HG03442 (cell line): ENCODE measurements around the gene SLC9A3.

Source experiments
- ATAC-seq: cut with Tn5 transposase; IDR thresholded peaks from one replicate; pipeline ENCODE4 v1.9.1; 2021; ENCODE audit warnings: mild to moderate bottlenecking, moderate library complexity; ENCODE audit not compliant: unreplicated experiment

Gene SLC9A3

GRCh38 chr5:464843-465590, 59.2 kb downstream of the SLC9A3 start:
- ATAC-seq: no peak

- no peak for ATAC-seq
Observed at GRCh38 chr5:464446-464842, 59.8 kb downstream of the SLC9A3 start.

GRCh38 chr5:463952-464351, 60.3 kb downstream of the SLC9A3 start:
- ATAC-seq: no peak

GRCh38 chr5:463301-463700, 60.9 kb downstream of the SLC9A3 start:
- no peak for ATAC-seq

- ATAC-seq: no peak
Observed at GRCh38 chr5:462051-462481, 62.2 kb downstream of the SLC9A3 start.

GRCh38 chr5:460273-460625, 64.0 kb downstream of the SLC9A3 start:
- no peak for ATAC-seq

- ATAC-seq: no peak
Observed at GRCh38 chr5:459562-460272, 64.5 kb downstream of the SLC9A3 start.

- peak; percentile 75 for ATAC-seq
Observed at GRCh38 chr5:458547-459353, 65.5 kb downstream of the SLC9A3 start.

GRCh38 chr5:457195-457961, 66.9 kb downstream of the SLC9A3 start:
- no peak for ATAC-seq

GRCh38 chr5:456351-457194, 67.7 kb downstream of the SLC9A3 start:
- ATAC-seq: no peak

GRCh38 chr5:455806-456205, 68.4 kb downstream of the SLC9A3 start:
- no peak for ATAC-seq

- no peak for ATAC-seq
Observed at GRCh38 chr5:454936-455335, 69.3 kb downstream of the SLC9A3 start.

GRCh38 chr5:453725-454481, 70.3 kb downstream of the SLC9A3 start:
- no peak for ATAC-seq

- no peak for ATAC-seq
Observed at GRCh38 chr5:452978-453710, 71.1 kb downstream of the SLC9A3 start.

GRCh38 chr5:451587-452458, 72.4 kb downstream of the SLC9A3 start:
- ATAC-seq: no peak

- no peak for ATAC-seq
Observed at GRCh38 chr5:449151-449550, 75.1 kb downstream of the SLC9A3 start.

GRCh38 chr5:448766-449090, 75.5 kb downstream of the SLC9A3 start:
- ATAC-seq: no peak
